HG02763 (cell line): ENCODE measurements around the gene BAD.

Experiments
- ATAC-seq: cut with Tn5 transposase; IDR thresholded peaks from one replicate; pipeline ENCODE4 v1.9.1; 2021; ENCODE audit warnings: mild to moderate bottlenecking, moderate library complexity; ENCODE audit not compliant: unreplicated experiment

Gene BAD

DNA sequence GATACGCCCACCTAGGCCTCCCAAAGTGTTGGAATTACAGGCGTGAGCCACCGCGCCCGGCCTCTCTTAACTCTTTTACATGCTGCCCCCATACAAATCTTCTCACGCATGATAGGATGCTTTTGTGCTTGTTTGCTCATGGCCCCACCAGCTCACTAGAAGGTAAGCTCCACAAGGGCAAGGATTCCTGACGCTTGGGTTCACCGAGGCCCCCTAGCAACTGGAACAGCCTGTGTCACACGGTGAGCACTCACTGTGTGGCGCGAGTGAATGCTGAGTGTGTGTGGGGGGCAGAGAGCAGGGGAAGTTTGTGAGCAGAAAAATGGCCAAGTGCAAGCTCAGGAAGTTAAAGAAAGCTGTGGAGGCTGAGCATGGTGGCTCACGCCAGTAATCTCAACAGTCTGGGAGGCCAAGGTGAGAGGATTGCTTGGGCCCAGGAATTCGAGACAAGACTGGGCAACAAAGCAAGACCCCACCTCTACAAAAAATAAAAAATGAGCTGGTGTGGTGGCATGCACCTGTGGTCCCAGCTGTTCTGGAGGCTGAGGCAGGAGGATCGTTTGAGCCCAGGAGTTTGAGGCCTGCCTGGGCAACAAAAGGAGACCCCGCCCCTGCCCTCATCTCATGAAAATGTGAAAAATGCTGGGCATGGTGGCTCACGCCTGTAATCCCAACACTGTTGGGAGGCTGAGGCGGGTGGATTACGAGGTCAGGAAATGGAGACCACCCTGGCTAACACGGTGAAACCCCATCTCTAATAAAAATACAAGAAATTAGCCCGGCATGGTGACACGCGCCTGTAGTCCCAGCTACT, 2.3 kb downstream of the BAD start:
- no peak for ATAC-seq

DNA sequence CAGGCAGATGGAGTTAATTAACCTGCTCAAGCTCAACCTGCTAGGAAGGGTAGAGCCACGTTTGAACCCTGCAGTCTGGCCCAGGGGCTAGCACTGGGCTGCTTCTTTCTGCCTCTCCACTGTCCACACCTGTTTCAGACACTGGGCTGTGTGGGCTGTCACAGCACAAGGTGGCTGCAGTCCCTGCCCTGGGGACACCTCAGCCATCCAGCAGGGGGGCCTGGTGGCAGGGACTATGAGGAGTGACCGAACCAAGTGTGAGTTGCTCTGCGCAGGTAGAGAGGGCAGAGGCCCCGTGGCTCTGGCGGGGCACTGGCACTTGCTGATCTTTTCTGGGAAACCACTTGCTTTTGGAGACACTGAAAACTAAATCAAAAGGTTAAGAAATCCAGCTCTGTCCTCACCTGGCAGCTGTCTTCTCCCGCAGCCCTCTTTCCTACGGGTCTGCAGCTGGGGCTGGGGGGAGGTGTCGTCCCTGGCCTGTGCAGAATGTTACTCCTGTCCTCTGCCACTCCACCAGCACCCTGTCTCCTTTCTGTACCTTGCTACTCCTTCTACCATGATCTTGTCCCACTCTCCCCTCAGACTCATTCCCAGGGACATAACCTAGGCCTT, 5.8 kb downstream of the BAD start:
- no peak for ATAC-seq

DNA sequence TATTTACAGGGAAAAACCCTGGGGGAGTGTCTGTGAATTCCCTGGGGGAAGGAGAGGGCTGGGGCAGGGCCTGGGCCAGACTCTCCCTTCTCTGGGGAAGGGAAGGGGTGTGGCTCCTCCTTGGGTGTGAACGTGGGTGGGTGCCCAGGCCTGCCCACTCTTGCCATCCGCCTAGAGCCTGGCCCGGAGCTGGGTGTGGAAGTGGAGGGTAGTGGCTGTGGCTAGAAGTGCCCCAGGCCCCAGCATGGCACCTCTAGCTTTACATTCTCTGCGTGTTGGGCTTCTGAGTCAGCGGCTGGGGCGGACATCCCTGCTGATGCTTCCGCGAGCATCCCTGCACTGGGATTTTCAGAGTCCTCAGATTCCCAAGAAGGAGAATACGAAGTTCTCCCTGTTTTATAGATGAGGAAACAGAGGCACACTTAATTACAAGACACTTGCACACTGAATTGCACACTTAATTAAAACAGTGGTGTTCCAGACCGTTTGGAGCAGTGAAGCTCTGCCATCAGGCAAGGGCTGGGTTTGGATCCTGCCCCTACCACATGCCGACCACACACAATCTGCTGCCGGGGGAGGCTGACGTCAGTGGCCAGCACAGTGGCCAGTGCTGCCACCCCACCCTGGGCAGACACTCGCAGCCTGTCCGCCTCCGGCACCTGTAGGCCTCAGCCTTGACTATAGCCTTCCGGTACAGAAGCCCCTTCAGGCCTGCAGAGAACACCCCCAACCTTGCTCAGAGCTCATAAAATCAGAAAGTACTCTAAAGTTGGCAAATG, 7.6 kb downstream of the BAD start:
- ATAC-seq, result no peak

DNA sequence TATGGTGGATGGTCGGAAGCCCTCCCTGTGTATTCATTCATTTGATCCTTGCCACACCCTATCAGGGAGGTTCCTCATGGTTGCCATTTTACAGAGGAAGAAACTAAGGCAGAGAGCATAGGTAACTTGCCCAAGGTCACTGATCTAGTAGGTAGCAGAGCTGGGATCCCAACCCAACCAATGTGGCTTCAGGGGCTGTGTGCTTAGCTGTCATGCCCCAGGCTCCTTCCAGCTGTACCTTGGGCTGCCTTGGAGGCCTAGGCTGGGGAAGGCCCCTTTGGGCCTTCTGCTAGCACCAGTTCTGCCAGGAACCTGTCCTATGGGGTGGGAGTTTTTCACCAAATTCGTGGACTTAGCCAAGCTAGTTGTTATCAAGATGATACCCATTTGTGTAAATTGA, 8.6 kb downstream of the BAD start:
- no peak for ATAC-seq

DNA sequence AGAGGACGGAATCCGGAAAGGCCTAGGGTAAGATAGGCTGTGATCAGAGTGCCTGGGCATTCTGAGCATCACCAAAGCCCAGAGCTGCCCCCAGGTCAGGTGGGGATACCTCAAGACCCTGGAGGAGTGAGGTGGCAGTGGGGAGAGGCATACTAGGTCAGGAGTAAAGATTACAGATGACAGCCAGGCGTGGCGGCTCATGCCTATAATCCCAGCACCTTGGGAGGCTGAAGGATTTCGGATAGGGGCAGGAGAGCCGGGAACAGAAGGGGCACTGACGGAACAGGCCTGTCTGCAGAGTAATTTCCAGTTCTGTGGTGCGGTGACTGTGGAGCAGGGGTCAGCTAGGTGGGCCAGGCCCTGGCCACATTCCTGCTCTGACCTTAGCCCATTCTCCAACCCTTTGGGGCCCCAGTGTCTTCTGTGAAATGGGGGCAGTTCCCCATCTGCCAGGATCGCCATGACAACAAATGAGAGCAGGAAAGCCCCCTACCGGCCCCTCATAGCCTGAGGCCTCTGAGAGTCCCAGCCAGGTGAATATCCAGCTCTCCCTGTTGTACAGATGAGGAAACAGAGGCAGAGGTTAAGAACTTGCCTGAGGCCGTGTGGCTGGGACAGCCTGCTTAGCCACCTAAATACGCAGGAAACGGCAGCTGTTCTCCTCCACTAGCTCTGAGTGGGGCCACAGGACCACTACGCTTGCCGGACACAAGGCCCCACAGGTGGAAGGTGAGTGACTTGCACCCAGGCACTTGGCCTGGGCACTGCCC, 9.2 kb downstream of the BAD start:
- no peak for ATAC-seq

DNA sequence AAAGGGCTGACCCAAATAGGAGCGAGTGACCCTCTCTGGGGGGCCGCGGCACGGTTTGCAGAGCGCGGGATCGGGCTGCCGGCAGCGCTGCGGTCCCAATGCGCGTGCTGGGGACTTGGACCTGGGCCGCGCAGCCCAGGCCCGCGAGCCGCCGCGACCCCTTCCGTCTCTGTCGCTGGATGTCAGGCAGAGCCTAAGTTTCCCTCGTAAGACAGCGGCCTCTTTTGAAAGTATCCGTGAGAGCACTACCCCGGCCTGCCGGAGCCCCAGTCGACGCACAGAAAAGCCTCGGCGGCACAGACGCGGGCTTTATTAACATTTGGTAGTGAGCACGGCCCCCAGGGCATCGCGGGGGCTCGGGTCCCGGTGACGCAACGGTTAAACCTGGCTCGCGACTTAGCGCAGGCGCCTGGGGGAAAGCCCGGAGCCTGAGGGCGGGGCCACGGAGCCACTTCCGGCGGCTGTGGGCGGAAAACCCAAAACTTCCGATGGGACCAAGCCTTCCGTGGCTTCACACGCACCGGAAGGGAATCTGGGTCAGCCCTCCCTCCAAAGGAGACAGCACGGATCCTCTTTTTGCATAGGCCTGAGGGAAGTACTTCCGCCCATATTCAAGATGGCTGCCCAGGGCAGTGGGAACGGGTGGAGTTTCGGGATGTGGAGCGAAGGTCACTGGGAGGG, 14.8 kb downstream of the BAD start:
- ATAC-seq, result peak; percentile 74

DNA sequence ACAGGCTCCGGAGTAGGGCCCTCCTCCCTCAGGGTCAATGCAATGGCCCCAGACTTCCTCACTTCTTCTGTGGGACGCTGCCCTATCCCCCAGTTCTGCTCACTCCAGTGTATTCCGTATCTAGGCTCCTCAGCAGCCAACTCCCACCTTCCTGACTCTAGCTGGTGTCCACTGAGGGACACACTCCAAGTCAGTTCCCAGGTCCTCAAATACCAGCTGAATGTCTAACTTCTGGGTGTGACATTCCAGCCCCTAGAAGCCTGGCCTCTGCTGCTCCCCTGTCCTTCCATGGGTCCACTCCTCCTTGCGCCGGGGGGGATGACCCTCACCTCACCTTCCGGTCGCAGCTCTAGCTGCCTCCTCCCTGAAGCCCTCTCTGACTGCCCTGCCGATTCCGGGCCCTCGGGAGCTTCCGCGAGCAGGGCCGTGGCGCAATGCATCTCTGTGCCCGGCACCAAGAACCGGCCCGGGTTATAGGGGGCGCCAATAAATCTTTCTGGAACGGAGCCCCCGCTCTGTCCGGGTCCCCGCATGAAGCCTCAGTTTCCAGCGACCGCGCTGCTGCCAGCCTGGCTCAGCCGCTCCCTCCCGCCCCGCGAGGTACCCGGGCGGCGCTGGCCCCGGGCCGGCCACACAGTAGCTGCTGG, 15.4 kb downstream of the BAD start:
- peak; percentile 10 for ATAC-seq

DNA sequence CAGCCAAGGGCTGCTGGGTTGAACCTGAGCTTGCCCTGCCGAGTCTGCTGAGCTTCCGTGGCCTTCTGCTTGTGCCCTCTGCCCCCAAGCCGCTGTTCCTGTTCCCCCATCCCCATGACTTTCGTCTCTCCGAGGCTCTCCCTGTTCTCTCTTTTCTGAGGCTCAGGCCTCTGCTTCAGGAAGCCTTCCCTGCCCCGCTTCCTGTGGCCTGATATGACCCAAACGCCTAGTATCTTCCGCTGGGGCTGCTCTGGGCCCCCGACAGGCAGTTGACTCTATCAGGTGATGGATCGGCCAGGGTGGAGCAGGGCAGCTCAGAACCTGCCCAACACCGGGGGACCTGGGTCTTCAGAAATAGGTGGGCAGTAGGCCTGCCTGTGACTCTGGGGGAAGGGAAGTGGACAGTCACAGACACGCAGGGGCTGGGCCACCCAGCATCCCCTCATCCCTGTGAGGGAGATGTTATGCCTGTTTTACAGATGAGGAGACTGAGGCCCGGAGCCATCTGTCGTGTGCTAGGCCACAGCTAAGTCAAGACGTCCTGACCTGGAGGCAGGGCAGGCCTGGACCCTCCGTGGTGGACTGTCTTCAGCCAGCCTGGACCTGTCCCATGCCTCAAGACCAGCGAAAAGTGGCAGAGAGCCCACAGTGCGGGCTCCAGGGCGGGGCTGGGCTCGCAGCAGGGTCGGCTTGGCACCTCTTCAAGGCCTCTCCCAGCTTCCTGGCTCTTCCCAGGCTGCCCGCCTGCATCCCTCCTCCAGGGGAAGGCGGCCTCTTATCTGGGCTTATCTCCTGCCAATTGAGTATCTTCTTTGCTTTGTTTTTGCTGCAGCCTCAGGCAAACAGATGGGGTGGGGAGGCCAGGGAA, 16.2 kb downstream of the BAD start:
- ATAC-seq, result no peak

DNA sequence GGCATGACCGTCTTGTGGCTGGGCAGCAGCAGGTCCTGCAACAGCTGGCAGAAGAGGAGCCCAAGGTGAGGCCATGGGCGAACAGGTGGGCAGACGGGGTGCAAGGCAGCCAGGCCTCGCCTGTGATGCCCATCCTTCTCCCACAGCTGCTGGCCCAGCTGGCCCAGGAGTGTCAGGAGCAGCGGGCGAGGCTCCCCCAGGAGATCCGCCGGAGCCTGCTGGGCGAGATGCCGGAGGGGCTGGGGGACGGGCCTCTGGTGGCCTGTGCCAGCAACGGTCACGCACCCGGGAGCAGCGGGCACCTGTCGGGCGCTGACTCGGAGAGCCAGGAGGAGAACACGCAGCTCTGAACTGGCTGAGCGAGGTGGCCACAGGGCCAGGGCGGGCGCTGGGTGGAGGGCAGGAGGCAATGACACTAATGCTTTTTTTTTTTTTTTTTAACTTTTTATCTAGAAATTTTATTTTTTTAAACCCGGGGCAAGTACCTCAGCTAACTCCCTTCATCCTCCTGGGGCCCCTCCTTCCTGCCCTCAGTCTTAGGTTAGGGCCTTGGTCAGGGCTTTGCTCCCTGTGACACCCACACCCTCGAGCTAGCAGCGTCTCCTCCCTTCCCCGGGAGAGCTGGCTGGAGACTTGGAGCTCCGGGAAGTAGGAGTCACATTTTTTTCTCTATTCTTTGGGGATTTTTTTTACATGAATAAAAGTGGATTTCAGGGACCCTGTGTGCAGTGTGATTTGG, 17.1 kb downstream of the BAD start:
- ATAC-seq, result no peak

DNA sequence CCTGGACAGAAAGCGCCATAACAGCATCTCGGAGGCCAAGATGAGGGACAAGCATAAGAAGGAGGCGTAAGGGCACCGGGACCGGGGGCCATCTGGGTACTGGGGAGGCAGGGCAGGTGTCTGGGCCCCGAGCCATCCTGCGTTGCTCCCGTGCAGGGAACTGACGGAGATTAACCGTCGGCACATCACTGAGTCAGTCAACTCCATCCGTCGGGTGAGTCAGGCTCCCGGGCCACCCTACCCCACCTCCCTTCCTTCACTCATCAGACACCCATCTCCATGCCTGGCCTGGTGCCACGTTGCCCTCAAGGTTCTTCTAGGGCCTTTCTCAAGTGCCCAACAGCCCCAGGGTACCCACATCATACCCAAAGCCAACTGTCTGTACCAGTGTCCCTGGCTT, 18.1 kb downstream of the BAD start:
- ATAC-seq, result no peak

DNA sequence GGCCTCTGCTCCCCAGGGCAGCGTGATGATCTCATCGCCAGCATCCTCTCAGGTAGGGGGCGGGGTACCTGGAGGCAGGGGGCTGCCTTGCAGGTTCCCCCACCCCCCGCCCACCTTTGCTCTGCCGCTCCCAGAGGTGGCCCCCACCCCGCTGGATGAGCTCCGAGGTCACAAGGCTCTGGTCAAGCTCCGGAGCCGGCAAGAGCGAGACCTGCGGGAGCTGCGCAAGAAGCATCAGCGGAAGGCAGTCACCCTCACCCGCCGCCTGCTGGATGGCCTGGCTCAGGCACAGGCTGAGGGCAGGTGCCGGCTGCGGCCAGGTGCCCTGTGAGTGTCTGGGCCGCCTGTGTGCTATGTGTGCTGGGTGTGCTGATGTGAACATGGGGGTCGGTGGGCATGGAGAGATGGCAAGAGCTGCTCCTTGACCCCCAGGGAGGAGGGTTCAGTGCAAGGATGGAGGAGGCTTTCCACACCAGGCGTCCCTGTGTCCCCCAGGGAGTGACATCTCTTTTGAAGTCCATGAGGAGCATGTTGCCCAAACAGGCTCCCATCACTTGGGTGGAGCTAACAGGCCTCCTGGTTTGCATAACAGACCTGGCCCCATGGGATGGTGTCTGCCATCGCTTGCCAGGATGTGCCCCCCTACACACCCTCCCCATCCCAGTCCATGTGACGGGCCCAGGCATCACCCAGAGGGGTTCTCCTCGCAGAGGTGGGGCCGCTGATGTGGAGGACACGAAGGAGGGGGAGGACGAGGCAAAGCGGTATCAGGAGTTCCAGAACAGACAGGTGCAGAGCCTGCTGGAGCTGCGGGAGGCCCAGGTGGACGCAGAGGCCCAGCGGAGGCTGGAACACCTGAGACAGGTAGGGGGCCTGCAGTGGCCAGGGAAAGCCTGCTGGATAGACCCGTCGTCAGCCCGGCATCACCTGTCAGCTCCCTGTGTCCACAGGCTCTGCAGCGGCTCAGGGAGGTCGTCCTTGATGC, 19.0 kb downstream of the BAD start:
- ATAC-seq, result no peak

DNA sequence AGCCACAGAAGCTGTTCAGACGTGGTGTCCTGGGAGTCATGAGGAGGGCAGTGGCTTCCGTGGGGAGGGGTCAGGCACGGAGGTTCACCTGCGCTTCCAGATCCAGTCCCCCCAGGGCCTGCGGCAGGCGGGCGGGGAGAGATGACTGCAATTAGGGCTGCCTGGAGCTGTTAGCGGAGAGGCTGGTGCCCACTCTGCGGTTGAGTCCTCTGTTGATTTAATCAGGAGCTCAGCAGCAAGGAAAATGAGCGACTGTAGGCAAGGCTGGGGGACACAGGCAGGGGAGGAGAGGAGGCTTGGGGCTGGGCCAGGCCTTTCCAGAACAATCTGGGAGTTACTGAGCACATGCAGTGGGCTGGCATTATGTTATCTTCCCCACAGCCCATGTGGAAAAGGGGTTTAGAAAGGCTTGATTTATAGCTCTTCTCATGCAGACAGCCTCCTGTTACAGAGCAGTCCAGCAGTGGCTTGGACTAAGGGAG, 20.1 kb downstream of the BAD start:
- ATAC-seq, result no peak

DNA sequence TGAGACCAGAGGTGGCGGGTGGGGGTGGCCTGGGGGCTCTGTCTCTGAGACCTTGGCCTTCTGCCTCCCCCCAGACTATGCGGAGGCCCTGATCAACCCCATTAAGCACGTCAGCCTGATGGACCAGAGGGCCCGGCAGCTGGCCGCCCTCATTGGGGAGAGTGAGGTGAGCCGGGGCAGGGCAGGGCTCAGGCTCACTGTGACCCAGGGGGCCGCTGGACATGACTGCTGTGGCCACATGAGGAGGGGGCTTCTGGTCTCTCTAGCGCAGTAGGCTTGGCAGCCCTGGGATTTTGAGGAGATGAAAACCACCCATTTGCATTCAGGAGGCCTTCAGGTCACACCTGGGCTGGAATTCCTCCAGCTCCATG, 20.5 kb downstream of the BAD start:
- no peak for ATAC-seq

DNA sequence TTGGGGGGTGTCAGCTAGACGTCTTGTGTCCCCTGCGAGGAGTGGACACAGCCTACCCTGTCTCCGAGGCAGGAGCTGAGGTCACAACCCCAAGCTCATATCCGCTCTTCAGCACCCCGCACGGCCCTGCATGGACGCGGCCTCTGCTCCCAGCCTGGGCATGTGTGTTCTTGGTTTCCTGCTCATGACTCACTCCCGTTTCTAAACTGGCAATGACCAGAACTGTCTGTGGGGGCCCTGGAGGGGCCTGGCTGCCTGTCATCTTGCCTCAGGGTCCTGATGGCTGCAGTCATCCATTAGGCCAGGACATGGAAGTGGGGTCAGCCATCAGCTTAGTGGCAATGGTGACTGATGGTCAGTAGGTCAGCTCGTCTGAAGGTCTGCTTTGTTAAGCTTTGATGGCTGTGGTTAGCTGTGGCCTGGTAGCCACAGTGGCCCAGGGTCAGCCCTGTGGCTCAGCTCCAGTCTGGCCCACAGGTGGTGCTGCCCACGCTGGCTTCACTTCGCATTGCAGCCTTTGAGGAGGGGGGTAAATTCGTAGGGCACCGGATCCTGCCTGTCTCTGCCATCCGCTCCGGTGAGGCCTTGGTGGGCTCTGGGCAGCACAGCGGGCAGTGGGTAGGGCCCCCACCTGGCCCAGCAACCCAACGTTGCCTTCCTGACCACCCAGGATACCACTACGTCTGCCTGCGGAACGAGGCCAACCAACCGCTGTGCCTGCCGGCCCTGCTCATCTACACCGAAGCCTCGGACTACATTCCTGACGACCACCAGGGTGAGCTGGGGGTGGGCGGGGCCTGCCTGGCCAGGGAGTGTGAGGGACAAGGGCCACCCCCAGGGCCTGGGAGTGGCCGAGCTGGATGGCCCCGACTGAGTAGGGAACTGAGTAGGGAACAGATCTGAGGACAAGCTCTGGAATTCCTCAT, 21.2 kb downstream of the BAD start:
- no peak for ATAC-seq

DNA sequence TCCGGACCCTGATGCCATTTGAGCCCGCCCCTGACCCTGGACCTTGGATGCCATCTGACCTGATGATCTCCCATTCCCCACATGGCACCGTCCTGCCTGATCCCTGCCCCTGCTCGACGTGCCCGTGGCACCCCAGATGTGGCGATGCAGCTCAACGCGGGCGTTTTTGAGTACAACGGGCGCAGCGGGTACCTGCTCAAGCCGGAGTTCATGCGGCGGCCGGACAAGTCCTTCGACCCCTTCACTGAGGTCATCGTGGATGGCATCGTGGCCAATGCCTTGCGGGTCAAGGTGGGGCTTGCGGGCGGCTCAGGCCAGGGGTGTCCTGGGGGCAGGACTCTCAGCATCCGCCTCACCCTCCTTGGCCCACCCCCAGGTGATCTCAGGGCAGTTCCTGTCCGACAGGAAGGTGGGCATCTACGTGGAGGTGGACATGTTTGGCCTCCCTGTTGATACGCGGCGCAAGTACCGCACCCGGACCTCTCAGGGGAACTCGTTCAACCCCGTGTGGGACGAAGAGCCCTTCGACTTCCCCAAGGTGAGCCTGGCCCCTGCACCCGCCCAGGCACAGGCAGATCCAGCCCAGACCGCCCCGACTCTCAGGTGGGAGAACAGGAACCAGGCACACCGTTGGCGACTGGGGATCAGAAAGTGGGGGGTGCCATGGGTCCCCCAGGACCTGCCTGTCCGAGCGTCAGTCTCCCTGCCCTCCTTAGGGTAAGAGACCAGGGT, 22.0 kb downstream of the BAD start:
- ATAC-seq, result no peak
